Fibroblast of lung (primary cell): ENCODE data around the gene CBLL1. TPM values are rescaled to one million over a fixed set of nuclear protein-coding genes. Genes with fewer than 3 reads are reported as not detected.

Experiments
- DNase-seq, 2 donors: peaks; one replicate each; pipeline versions ENCODE4 v3.0.0 to v3.0.0-alpha.2; 2010; ENCODE audit warnings: low read depth in 2 of 2
- H2AFZ ChIP-seq: 2 replicates; pipeline ENCODE4 v1.5.1; 2012; ENCODE audit warnings: low read length, control low read depth, inconsistent platforms
- H3K27ac ChIP-seq: 2 replicates; pipeline ENCODE4 v1.5.1; 2011; ENCODE audit warnings: low read length, control low read depth; ENCODE audit not compliant: insufficient read depth
- H3K27me3 ChIP-seq: 2 replicates; pipeline ENCODE4 v1.5.1; 2011; ENCODE audit warnings: mild to moderate bottlenecking, low read length; ENCODE audit not compliant: control insufficient read depth, insufficient read depth
- H3K36me3 ChIP-seq: 2 replicates; pipeline ENCODE4 v1.5.1; 2011; ENCODE audit warnings: low read length; ENCODE audit not compliant: control insufficient read depth, insufficient read depth
- H3K4me1 ChIP-seq: 2 replicates; pipeline ENCODE4 v1.5.1; 2011; ENCODE audit warnings: low read length; ENCODE audit not compliant: control insufficient read depth, insufficient read depth; ENCODE audit errors: extremely low read depth
- H3K4me2 ChIP-seq: 2 replicates; pipeline ENCODE4 v1.5.1; 2011; ENCODE audit warnings: low read length, control low read depth; ENCODE audit not compliant: insufficient read depth; ENCODE audit errors: extremely low read depth
- H3K4me3 ChIP-seq, 4 experiments: fragments of 200-600 bp in 1 of 4; sonication (generic) in 1 of 4; replicated peaks in 1 of 4; 2 replicates each; pipeline ENCODE4 v1.5.1; 2011 to 2016; ENCODE audit warnings: low read length in 4 of 4, low read depth in 3 of 4, mild to moderate bottlenecking in 3 of 4, control low read depth in 2 of 4, inconsistent platforms in 1 of 4, mixed read lengths in 1 of 4; ENCODE audit not compliant: insufficient read depth in 1 of 4; ENCODE audit errors: control extremely low read depth in 1 of 4
- H3K79me2 ChIP-seq: 2 replicates; pipeline ENCODE4 v1.5.1; 2012; ENCODE audit warnings: mild to moderate bottlenecking, low read length, inconsistent platforms; ENCODE audit not compliant: control insufficient read depth, insufficient read depth
- H3K9ac ChIP-seq: 2 replicates; pipeline ENCODE4 v1.5.1; 2011; ENCODE audit warnings: mild to moderate bottlenecking, low read length, control low read depth; ENCODE audit not compliant: insufficient read depth
- H3K9me3 ChIP-seq: 2 replicates; pipeline ENCODE4 v1.5.1; 2012; ENCODE audit warnings: low read depth, low read length; ENCODE audit not compliant: control insufficient read depth, insufficient read depth
- H4K20me1 ChIP-seq: 2 replicates; pipeline ENCODE4 v1.5.1; 2011; ENCODE audit warnings: low read length; ENCODE audit not compliant: control insufficient read depth, insufficient read depth; ENCODE audit errors: extremely low read depth
- EZH2 ChIP-seq: IDR thresholded peaks from 2 replicates; pipeline ENCODE4 v1.5.1; 2012; ENCODE audit warnings: low read length, control low read depth, mild to moderate bottlenecking; ENCODE audit errors: missing control alignments
- polyA plus RNA-seq, 2 donors: library from polyadenylated mRNA; depleted of rRNA in 1 of 2; stranded (reverse) in 1 of 2; unstranded in 1 of 2; fragments of >200 nt; gene quantifications; 2 replicates each; pipeline ENCODE4 v1.2.1, GENCODE V29; 2011 to 2012; ENCODE audit warnings: missing spikeins in 1 of 2
- total RNA-seq: library from RNA; depleted of rRNA; stranded (reverse); fragments of >200 nt; gene quantifications from 2 replicates; pipeline ENCODE4 v1.2.1, GENCODE V29; 2014
- TF ChIP-seq, protein P1 (sequence below), 2 donors: IDR thresholded peaks in 1 of 2; conservative IDR thresholded peaks in 1 of 2; 1 replicate in 1 of 2; 2 replicates in 1 of 2; pipeline ENCODE4 v1.5.1; 2011 to 2012; ENCODE audit warnings: low read length in 2 of 2, control low read depth in 1 of 2, inconsistent platforms in 1 of 2, low read depth in 1 of 2, mild to moderate bottlenecking in 1 of 2

CBLL1 gene
- total and polyA plus RNA-seq, 2 donors (not counting 1 experiment from before 2014, with no cell fraction given), result 17.5 to 20.1 TPM

DNA sequence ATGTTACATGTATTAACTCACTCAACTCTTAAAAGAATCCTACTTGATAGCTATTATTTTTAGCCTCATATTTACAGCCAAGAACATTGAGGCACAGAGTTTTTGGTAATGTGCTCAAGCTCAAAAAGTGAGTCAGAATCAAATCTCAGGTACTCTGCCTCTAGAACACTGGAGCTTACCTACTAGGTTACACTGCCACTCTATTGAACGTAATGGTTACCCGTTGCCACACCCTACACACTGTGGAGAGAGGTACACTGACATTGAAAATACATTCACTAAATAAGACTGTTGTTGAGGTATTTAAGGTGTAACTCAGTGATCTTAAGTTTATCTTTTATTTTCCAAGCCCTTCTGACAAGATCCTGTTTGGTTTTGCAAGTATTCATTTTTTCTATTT is 41.2 kb downstream of the CBLL1 start:
- no peak for DNase-seq
- no peak overlapping the region for H2AFZ ChIP-seq
- H3K27ac ChIP-seq, result no peak overlapping the region
- no peaks in the 10 kb centered on the region for H4K20me1 ChIP-seq
- H3K4me1 ChIP-seq, result no peaks in the 10 kb centered on the region
- no peaks in the 10 kb centered on the region for H3K36me3 ChIP-seq
- no peak overlapping the region for H3K4me2 ChIP-seq
- no peak overlapping the region for H3K4me3 ChIP-seq
- H3K9me3 ChIP-seq, result no peaks in the 10 kb centered on the region
- no peak overlapping the region for H3K9ac ChIP-seq
- peaks cover 12% of the 10 kb centered on the region for H3K27me3 ChIP-seq
- TF ChIP-seq EZH2, result no peak
- TF ChIP-seq, protein P1, sequence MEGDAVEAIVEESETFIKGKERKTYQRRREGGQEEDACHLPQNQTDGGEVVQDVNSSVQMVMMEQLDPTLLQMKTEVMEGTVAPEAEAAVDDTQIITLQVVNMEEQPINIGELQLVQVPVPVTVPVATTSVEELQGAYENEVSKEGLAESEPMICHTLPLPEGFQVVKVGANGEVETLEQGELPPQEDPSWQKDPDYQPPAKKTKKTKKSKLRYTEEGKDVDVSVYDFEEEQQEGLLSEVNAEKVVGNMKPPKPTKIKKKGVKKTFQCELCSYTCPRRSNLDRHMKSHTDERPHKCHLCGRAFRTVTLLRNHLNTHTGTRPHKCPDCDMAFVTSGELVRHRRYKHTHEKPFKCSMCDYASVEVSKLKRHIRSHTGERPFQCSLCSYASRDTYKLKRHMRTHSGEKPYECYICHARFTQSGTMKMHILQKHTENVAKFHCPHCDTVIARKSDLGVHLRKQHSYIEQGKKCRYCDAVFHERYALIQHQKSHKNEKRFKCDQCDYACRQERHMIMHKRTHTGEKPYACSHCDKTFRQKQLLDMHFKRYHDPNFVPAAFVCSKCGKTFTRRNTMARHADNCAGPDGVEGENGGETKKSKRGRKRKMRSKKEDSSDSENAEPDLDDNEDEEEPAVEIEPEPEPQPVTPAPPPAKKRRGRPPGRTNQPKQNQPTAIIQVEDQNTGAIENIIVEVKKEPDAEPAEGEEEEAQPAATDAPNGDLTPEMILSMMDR (conservative IDR thresholded peaks at IDR 0.05 in 1 of 2, IDR thresholded peaks at IDR 0.05 in 1 of 2; ENCODE audit: low read depth in 1 of 2, low read length in 2 of 2), result no peak
- H3K79me2 ChIP-seq, result no peaks in the 10 kb centered on the region

DNA sequence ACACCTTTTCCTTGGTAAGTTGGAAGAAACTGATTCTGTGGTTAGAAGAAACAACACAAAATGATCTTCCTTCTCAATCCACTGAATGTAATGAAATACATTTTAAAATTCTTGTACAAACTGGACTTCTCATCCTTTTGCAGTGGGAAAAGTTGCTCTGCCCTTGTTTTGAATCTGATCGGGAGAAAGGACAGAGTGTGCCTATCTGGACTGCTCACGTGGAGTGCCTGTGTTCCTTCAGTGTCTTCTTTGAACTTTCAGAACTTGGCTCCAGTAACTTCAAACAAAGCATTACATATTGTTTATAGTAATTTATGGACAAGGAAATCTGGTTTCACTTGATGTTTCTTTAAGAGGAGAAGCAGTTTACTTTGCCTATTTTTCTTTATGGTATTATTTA is 42.0 kb downstream of the CBLL1 start:
- Histone ChIP-seq H3K4me1 (no peaks in the 10 kb centered on the region), H4K20me1 (no peaks in the 10 kb centered on the region), H3K4me2 (no peak overlapping the region), H3K27me3 (peaks cover 12% of the 10 kb centered on the region), H3K79me2 (no peaks in the 10 kb centered on the region), H2AFZ (no peak overlapping the region), H3K4me3 (no peak overlapping the region), H3K9me3 (no peaks in the 10 kb centered on the region), H3K9ac (no peak overlapping the region), H3K27ac (no peak overlapping the region), H3K36me3 (no peaks in the 10 kb centered on the region)
- no peak for TF ChIP-seq EZH2
- TF ChIP-seq, protein P1 (conservative IDR thresholded peaks at IDR 0.05 in 1 of 2, IDR thresholded peaks at IDR 0.05 in 1 of 2; ENCODE audit: low read depth in 1 of 2, low read length in 2 of 2), result no peak
- no peak for DNase-seq

DNA sequence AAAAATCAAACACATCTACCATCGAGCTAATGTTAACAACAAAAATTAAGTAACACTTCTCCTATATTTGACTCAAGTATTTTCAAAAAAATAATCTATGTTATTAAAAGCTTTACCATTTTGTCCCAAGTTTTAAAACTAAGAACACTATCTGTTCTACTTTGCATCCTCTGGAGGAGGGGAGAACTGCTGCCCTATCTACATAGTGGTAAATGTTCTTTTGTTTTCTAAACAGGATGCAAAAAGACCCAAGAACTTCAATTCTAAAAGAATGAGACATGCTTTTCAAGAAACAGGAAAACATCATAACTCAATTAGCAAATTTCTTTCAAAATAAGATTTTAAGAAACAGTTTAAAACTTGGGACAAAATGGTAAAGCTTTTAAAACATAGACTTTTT is 44.3 kb downstream of the CBLL1 start:
- Histone ChIP-seq H4K20me1 (no peaks in the 10 kb centered on the region), H3K9ac (no peak overlapping the region), H3K4me2 (no peak overlapping the region), H3K27me3 (peaks cover 12% of the 10 kb centered on the region), H3K27ac (no peak overlapping the region), H3K36me3 (no peaks in the 10 kb centered on the region), H3K4me3 (no peak overlapping the region), H2AFZ (no peak overlapping the region), H3K9me3 (no peaks in the 10 kb centered on the region), H3K4me1 (no peaks in the 10 kb centered on the region), H3K79me2 (no peaks in the 10 kb centered on the region)
- DNase-seq, result no peak
- no peak for TF ChIP-seq EZH2
- TF ChIP-seq, protein P1 (conservative IDR thresholded peaks at IDR 0.05 in 1 of 2, IDR thresholded peaks at IDR 0.05 in 1 of 2; ENCODE audit: low read depth in 1 of 2, low read length in 2 of 2), result no peak
